Ishikawa (cell line): ENCODE data around the gene PLA2G2A.

Experiments
- CEBPB ChIP-seq: IDR thresholded peaks from 2 replicates; pipeline ENCODE4 v1.6.1; 2012
- CREB1 ChIP-seq: IDR thresholded peaks from 2 replicates; pipeline ENCODE4 v1.6.1; 2012; ENCODE audit warnings: low read depth
- EGR1 ChIP-seq: IDR thresholded peaks from 2 replicates; pipeline ENCODE4 v1.6.1; 2012
- EP300 ChIP-seq: IDR thresholded peaks from 2 replicates; pipeline ENCODE4 v1.6.1; 2012; ENCODE audit warnings: borderline replicate concordance
- FOXM1 ChIP-seq: IDR thresholded peaks from 2 replicates; pipeline ENCODE4 v1.6.1; 2012; ENCODE audit warnings: low read depth, borderline replicate concordance
- NFIC ChIP-seq: IDR thresholded peaks from 2 replicates; pipeline ENCODE4 v1.6.1; 2012
- RAD21 ChIP-seq: IDR thresholded peaks from 2 replicates; pipeline ENCODE4 v1.6.1; 2012; ENCODE audit warnings: low read depth
- TAF1 ChIP-seq: IDR thresholded peaks from 2 replicates; pipeline ENCODE4 v1.6.1; 2012; ENCODE audit warnings: low read depth, mild to moderate bottlenecking
- TCF12 ChIP-seq: IDR thresholded peaks from 2 replicates; pipeline ENCODE4 v1.6.1; 2012; ENCODE audit warnings: low read depth
- TEAD4 ChIP-seq: IDR thresholded peaks from 2 replicates; pipeline ENCODE4 v1.6.1; 2012
- YY1 ChIP-seq: IDR thresholded peaks from 2 replicates; pipeline ENCODE4 v1.6.1; 2012; ENCODE audit warnings: low read depth
- ZBTB7A ChIP-seq: IDR thresholded peaks from 2 replicates; pipeline ENCODE4 v1.6.1; 2012; ENCODE audit warnings: low read depth
- TF ChIP-seq, protein P1 (sequence below): IDR thresholded peaks from 2 replicates; pipeline ENCODE4 v1.6.1; 2012; ENCODE audit warnings: low read depth, mild to moderate bottlenecking
- TF ChIP-seq, protein P2 (sequence below): IDR thresholded peaks from 2 replicates; pipeline ENCODE4 v1.6.1; 2012
- TF ChIP-seq, protein P3 (sequence below): IDR thresholded peaks from 2 replicates; pipeline ENCODE4 v1.6.1; 2012

The PLA2G2A gene

DNA sequence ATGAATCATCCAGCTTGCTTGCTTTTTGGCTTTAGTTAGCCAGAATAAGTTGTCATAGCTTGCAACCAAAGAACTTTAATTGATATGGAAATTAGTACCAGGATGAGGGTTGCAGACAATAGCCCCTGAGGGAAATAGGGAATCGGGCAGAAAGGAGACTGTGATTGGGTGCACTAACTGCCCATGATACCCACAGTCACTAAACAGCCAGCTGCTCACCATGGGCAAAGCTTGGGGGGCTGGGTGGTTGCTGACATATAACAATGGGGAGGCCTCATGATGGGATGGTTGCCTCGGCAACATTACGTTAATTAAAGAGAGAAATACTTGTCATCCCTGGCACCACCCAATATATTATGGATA lies 38.2 kb downstream of the PLA2G2A start:
- TF ChIP-seq EP300, result no peak
- TF ChIP-seq EGR1, result no peak
- TF ChIP-seq YY1, result no peak

DNA sequence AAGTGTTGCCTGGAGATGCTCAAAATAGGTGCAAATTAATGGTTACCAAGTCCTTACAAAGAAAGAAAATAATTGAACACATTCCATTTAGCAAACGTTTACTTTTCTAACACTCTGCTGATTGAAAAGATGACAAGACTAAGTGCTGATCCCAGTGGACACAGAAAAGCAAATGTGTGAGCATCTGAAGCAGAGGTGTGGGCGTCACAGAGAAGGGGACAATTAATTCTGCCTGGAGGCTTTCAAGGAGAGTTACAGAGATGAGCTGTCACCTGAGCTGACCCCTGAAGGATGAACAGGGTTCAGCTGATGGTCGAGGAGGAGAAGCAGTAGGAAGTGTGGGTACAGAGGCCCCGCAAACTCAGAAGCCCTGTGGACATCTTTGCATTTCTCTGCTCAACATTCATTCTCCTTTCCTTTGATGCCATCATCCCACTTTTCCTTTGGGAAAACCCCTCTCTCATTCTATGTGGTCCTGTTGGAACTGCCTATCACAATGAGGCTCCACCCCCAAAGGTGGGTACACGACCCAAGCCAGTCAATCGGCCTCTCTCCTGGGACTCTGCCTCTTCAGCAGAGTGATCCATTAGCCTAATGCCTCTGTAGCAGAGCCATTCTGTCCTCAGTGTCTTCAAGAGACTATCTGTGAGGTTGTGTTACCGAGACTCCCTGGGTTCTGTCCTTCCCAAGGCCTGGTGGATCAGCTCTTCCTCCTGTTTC lies 38.8 kb downstream of the PLA2G2A start:
- no peak for TF ChIP-seq YY1
- TF ChIP-seq, protein P1, sequence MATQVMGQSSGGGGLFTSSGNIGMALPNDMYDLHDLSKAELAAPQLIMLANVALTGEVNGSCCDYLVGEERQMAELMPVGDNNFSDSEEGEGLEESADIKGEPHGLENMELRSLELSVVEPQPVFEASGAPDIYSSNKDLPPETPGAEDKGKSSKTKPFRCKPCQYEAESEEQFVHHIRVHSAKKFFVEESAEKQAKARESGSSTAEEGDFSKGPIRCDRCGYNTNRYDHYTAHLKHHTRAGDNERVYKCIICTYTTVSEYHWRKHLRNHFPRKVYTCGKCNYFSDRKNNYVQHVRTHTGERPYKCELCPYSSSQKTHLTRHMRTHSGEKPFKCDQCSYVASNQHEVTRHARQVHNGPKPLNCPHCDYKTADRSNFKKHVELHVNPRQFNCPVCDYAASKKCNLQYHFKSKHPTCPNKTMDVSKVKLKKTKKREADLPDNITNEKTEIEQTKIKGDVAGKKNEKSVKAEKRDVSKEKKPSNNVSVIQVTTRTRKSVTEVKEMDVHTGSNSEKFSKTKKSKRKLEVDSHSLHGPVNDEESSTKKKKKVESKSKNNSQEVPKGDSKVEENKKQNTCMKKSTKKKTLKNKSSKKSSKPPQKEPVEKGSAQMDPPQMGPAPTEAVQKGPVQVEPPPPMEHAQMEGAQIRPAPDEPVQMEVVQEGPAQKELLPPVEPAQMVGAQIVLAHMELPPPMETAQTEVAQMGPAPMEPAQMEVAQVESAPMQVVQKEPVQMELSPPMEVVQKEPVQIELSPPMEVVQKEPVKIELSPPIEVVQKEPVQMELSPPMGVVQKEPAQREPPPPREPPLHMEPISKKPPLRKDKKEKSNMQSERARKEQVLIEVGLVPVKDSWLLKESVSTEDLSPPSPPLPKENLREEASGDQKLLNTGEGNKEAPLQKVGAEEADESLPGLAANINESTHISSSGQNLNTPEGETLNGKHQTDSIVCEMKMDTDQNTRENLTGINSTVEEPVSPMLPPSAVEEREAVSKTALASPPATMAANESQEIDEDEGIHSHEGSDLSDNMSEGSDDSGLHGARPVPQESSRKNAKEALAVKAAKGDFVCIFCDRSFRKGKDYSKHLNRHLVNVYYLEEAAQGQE, result no peak
- TF ChIP-seq NFIC, result no peak
- no peak for TF ChIP-seq TAF1
- no peak for TF ChIP-seq ZBTB7A
- TF ChIP-seq CEBPB, result no peak
- TF ChIP-seq, protein P2, sequence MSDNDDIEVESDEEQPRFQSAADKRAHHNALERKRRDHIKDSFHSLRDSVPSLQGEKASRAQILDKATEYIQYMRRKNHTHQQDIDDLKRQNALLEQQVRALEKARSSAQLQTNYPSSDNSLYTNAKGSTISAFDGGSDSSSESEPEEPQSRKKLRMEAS, result no peak
- no peak for TF ChIP-seq TCF12
- TF ChIP-seq, protein P3, sequence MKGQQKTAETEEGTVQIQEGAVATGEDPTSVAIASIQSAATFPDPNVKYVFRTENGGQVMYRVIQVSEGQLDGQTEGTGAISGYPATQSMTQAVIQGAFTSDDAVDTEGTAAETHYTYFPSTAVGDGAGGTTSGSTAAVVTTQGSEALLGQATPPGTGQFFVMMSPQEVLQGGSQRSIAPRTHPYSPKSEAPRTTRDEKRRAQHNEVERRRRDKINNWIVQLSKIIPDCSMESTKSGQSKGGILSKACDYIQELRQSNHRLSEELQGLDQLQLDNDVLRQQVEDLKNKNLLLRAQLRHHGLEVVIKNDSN, result no peak
- no peak for TF ChIP-seq CREB1
- no peak for TF ChIP-seq EP300
- no peak for TF ChIP-seq TEAD4
- TF ChIP-seq RAD21, result no peak
- TF ChIP-seq EGR1, result no peak
- no peak for TF ChIP-seq FOXM1

DNA sequence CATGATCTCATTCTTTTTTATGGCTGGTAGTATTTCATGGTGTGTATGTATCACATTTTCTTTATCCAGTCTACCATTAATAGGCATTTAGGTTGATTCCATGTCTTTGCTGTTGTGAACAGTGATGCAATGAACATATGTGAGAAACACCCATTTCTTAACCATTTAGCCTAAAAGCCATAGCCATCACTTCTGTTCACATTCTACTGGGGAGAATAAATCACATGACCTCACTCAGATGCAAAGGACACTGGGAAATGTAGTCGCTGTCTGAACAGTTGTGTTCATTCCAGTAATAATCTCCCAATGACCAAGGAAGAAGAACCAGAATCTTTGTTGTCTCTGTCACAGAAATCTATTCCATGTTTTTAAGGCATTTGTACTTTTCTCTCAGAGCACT lies 40.9 kb downstream of the PLA2G2A start:
- TF ChIP-seq, protein P3, result peak; percentile 84
- no peak for TF ChIP-seq EP300

DNA sequence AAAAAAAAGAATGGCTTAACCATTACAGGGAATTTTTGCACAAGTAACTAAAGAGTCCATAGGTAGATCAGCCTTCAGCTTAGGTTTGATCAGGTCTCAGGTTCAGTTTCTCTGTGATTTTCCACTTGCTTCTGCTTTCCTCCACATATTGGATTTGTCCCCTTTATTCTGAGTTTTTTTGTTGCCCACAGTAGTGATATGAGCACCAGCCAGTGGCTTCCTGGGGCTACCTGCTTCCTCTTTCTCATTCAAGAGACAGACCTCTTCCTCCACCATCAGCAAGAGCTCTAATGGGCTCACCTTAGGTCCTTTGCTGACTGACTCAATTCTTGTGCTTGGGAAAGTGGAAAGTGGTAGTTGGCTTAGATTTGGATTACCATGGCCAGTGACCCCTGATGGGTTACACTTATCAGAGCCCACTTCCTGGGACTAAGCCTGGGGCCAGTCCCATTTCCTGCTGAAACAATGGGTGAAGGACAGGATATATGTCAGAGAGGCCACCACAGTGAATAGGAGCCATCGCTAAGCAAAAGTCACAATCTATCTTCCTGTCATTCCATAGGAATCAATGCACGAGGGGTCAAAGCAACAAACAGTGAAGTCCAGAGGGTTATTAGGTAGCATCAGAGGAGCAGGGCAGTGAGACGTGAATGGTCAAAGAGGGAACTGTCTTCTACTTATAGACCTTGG lies 43.2 kb downstream of the PLA2G2A start:
- TF ChIP-seq, protein P2, result no peak
- TF ChIP-seq, protein P3, result no peak
- TF ChIP-seq, protein P1, result no peak
- TF ChIP-seq FOXM1 (no peak), YY1 (no peak), ZBTB7A (no peak), CEBPB (no peak), TEAD4 (no peak), NFIC (no peak), CREB1 (no peak), TCF12 (no peak), TAF1 (no peak), EGR1 (no peak), RAD21 (no peak), EP300 (no peak)

DNA sequence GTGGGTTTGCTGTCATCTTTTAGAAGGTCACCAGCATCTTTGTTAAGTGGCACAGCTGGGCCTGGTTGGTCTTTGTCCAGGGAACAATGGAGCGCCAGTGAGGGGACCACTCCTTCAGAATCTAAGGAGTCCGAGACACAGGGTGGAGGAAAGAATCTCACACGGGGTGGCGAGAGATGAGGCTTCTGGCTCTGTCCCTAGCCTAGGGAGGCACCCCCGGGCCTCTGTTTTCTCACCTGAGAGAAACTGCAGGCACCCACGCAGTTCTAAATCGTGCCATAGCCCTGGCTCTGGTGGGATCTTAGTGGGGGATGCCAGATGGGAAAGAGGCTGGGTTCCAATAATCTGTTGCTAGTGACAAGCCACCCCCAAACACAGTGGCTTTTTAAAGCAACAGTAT lies 45.1 kb downstream of the PLA2G2A start:
- TF ChIP-seq, protein P3, result no peak

DNA sequence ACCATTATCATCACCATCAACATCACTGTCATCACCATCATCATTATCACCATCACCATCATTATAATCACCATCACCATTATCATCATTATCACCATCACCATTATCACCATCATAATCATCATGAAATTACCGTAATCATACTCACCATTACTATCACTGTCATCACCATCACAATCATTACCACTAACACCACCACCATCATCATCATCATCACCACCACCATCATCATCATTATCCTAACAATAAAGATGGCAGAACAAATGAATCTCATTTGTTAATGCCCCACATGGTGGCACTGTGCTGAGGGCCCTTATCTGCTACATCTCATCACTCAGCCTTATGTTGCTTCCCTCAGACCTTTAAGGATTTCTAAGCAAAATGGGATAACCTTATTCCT lies 46.6 kb downstream of the PLA2G2A start:
- TF ChIP-seq EGR1 (no peak), RAD21 (no peak), TEAD4 (no peak), NFIC (no peak), YY1 (no peak), EP300 (no peak), CEBPB (no peak), CREB1 (no peak), FOXM1 (no peak), TCF12 (no peak)
- TF ChIP-seq, protein P2, result no peak
- TF ChIP-seq, protein P3, result no peak
- TF ChIP-seq, protein P1, result no peak
